ENCODE measurements around the gene WTAP.

WTAP gene

DNA sequence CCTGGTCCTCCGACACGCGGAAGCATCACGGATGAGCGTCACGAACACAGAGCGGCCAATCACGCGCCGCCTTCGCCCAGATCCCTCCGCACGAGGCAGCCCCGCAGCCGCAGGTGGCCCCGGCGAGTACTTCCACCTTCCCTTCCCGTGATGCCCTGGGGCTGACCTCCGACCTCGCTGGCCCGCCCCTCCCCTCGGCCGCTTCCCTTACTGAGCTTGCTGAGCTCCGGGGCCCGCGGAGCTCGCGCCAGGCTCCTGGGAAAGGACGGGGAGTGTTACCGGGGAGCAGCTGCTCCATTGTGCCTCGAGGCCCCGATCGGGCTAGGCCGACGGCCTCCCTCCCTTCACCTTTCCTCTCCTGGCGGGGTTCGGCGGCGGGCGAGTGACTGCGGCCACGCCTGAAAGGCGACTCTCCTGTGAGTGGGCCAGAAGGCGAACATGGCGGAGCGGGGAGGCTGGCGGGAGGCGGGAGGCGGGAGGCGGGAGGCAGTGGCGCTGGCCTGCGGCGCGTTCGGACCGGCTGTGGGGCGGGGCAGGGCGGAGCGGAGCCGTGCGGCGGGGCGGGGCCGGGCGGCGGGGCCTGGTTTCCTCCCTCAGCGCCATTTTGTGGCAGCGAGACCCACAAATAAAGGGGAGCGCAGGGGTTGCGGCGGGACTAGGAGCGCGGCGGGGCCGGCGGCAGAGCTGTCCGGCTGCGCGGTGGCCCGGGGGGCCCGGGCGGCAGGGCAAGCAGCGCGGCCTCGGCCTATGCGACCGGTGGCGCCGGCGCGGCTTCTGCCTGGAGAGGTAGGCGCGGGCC, at the start of gene WTAP:
WTAP (plus strand) TSS at position 589 of the 799 bp plus-strand sequence. CDS start 8,760 bp downstream, outside the sequence.
- H3K36me3 ChIP-seq (replicated peaks): peaks cover 4% of the 10 kb centered on the region
- H3K27ac ChIP-seq: peak within 1 kb of the TSS; percentile 97
- TF ChIP-seq, protein P1, sequence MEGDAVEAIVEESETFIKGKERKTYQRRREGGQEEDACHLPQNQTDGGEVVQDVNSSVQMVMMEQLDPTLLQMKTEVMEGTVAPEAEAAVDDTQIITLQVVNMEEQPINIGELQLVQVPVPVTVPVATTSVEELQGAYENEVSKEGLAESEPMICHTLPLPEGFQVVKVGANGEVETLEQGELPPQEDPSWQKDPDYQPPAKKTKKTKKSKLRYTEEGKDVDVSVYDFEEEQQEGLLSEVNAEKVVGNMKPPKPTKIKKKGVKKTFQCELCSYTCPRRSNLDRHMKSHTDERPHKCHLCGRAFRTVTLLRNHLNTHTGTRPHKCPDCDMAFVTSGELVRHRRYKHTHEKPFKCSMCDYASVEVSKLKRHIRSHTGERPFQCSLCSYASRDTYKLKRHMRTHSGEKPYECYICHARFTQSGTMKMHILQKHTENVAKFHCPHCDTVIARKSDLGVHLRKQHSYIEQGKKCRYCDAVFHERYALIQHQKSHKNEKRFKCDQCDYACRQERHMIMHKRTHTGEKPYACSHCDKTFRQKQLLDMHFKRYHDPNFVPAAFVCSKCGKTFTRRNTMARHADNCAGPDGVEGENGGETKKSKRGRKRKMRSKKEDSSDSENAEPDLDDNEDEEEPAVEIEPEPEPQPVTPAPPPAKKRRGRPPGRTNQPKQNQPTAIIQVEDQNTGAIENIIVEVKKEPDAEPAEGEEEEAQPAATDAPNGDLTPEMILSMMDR (IDR thresholded peaks at IDR 0.05; ENCODE audit: low read depth, low read length, missing control alignments): no peak
- H3K27me3 ChIP-seq (replicated peaks): no peaks in the 10 kb centered on the region
- H3K4me3 ChIP-seq (ENCODE audit: low read depth, low read length): peak within 1 kb of the TSS; percentile 72
- in situ Hi-C loops (cut with HindIII; ENCODE audit: low pct_ligation_motif_present, low sequenced_read_pairs): no loop called here
- peak; percentile 90 for DNase-seq

DNA sequence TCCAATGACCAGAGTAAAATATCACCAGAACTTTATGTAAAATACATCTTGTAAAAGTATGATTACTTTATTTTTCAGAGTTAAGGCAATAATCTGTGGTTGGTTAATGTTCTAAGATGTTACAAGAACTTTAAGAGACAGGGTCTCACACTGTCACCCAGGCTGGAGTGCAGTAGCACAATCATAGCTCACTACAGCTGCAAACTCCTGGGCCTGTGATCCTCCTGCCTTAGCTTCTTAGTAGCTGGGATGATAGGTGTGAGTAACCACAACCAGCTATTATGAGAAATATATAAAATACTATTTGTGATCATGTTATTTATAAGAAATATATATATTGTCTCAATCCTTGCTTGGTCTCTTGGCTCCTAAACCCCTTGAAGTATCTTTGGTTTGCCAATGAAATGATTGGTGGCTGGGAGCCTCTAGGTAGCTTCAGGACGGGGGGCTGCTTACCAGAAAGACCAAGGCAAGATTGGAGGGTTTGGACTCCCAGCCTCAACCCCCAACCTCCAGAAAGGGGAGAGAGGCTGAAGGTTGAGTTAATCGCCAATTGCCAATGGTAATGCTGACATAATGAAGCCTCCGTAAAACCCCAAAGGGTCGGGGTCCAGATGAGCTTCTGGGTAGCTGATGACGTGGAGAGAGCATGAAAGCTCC, 49.7 kb upstream of the WTAP start:
- TF ChIP-seq, protein P1 (IDR thresholded peaks at IDR 0.05; ENCODE audit: low read depth, low read length, missing control alignments): no peak

DNA sequence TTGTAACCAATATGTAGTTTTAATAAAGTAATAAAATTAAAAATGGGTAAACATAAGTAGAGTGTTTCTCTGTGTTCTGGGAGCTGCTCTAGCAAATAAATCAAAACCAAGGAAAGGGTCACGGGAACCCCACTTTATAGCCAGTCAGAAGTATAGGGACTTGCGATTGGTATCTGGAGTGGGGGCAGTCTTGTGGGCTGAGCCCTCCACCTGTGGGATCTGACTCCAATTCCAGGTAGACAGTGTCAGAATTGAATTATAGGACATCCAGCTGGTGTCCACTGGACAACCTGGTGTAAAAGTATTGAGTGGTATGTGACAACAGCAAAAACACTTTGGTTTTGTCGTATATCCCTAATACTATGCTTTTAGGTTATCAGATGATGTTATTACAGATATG, 48.7 kb upstream of the WTAP start:
- no peak for DNase-seq
- in situ Hi-C loops (cut with HindIII; ENCODE audit: low pct_ligation_motif_present, low sequenced_read_pairs): no loop called here

More for the DNA sequence above, 49.7 kb upstream of the WTAP start:
- Histone ChIP-seq H3K27ac (no peak overlapping the region), H3K4me3 (ENCODE audit: low read depth, low read length) (no peak overlapping the region), H3K36me3 (replicated peaks) (no peaks in the 10 kb centered on the region), H3K27me3 (replicated peaks) (no peaks in the 10 kb centered on the region)
- DNase-seq: no peak
- in situ Hi-C loops (cut with HindIII; ENCODE audit: low pct_ligation_motif_present, low sequenced_read_pairs): no loop called here

DNA sequence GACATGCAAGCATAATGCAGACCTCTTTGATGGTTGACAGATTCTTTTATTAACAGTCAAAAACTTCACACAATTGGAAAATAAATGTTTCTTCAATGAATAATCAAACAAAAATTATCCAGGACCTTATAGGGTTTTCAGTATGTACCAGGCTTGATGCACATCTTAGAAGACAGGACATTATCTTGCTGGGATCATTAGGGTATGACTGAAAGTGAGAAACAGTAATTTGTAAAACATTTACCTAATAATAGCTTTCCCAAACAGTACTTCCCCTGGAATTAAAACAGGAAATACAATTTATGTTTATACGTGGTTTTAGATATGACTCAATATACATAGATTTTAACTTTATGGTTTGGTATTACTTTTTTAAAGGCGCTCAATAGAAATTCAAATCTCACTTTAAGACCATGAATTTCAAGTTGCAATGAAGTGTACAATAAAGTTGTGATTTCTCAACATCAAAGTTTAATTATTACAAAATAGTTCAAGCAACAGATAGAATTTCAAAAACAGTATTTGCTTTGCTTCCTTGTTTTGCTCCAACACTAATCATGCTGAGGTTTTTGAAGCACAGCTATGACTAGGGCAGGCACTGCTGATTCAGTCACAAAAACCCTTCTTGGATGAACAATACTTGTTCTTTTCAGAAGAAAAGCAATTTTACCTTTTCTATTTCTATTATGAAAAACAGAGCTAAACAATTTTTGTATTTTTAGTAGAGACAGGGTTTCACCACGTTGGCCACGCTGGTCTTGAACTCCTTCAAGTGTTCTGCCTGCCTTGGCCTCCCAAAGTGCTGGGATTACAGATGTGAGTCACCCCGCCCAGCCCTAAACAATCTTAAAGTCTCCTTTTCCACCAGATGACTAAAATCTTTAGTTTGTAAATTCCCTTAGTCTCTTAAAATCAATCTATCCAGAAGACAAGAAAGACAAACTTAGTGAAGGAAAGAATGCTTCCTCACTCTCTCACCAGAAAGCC, 47.9 kb upstream of the WTAP start:
- in situ Hi-C loops (cut with HindIII; ENCODE audit: low pct_ligation_motif_present, low sequenced_read_pairs): no loop called here
- peak; percentile 26 for DNase-seq
- Histone ChIP-seq H3K27me3 (replicated peaks) (no peaks in the 10 kb centered on the region), H3K4me3 (ENCODE audit: low read depth, low read length) (no peak overlapping the region), H3K36me3 (replicated peaks) (peaks cover 3% of the 10 kb centered on the region), H3K27ac (no peak overlapping the region)
- TF ChIP-seq, protein P1 (IDR thresholded peaks at IDR 0.05; ENCODE audit: low read depth, low read length, missing control alignments): no peak

More for the DNA sequence above, 48.7 kb upstream of the WTAP start:
- Histone ChIP-seq H3K27me3 (replicated peaks) (no peaks in the 10 kb centered on the region), H3K27ac (no peak overlapping the region), H3K36me3 (replicated peaks) (no peaks in the 10 kb centered on the region), H3K4me3 (ENCODE audit: low read depth, low read length) (no peak overlapping the region)
- TF ChIP-seq, protein P1 (IDR thresholded peaks at IDR 0.05; ENCODE audit: low read depth, low read length, missing control alignments): no peak

DNA sequence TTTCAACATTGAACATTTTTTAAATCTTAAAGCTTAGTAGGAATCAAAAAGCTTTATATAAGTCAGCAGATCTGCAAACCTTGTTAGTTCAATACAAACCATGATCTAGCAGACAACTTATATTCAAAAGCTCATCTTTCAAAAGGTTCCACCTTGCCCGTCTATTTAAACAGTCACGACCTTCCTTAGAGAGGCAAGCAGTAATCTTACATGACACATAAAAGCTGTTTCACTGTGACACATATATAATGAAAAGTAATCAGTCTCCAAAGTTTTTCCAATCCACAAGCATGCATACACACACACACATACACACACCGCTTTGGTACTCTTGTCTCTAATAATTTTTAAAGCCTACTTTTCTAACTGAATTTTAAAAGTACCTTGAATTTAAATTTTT, 47.2 kb upstream of the WTAP start:
- in situ Hi-C loops (cut with HindIII; ENCODE audit: low pct_ligation_motif_present, low sequenced_read_pairs): no loop called here
- Histone ChIP-seq H3K27me3 (replicated peaks) (no peaks in the 10 kb centered on the region), H3K4me3 (ENCODE audit: low read depth, low read length) (no peak overlapping the region), H3K36me3 (replicated peaks) (peaks cover 6% of the 10 kb centered on the region), H3K27ac (no peak overlapping the region)
- DNase-seq: no peak
- TF ChIP-seq, protein P1 (IDR thresholded peaks at IDR 0.05; ENCODE audit: low read depth, low read length, missing control alignments): no peak
